NK-92 (cell line): Measurements from ENCODE around the gene CTNNBL1.
"Not testable (repeated sequence)": the region's sequence is repeated elsewhere in the genome, so short reads cannot be mapped to it uniquely, and the experiment has no call there.

Experiments used
- DNase-seq: peaks from one replicate; lab custom pipeline; 2025; ENCODE audit not compliant: unreplicated experiment; lab: John Stamatoyannopoulos, UW

The CTNNBL1 gene

DNA sequence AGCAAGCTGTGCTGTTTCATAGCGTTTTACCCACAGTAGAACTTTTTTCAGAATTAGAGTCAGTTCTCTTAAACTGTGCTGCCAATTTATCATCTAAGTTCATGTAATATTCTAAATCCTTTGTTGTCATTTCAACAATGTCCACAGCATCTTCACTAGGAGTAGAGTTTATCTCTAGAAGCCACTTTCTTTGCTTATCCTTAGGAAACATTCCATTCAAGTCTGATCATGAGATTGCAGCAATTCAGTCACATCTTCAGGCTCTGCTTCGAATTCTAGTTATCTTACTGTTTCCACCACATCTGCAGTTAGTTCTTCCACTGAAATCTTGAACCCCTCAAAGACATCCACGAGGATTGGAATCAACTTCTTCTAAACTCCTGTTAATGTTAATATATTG is 12.5 kb downstream of the CTNNBL1 start:
- no peak for DNase-seq

GRCh38 chr20:37711001-37711400 is 17.2 kb downstream of the CTNNBL1 start:
- DNase-seq, result no peak

DNA sequence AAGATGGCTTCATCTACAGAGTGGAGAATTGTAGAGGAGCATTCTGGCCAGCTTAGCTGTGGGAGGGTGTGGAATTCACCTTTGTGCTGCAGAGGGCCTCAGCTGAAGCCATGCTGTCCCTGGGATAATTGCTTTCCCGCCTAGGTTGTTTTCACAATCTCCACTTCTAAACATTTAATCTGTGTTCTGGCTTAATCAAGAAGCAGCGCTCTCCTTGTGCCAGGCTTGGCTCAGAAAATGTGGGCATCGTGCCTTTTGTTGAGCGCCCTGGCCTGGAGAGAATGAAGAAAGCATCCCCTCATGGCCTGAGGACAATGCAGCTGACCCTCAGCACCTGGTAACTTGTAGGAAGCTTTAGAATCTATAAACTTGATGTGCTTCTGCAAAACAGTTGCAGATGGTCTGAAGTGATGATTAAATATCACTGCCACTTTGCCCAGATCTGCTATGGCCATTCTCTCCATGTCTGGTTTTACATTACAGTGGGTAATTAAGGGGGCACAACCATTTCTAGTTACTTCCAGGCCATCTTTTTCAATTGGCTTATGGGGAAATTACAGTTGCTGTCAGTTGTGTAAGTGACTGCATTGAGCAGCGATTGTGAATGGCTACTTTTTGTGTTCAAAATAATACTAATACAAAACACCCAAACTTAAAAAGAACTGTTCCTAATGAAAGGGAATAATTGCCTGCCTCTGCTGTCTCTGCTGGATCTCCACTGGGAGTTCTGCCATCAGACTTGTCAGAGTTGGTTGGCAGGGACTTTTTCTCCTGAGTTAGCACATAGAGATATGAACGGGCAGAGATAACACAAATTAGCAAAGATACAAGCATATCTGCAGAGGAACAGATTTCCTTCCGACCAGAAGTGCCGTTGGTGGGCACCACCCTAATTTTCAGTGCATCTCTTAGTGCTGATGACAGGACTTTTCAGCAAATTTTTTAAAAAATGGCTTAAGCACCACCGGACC is 18.4 kb downstream of the CTNNBL1 start:
- no peak for DNase-seq

GRCh38 chr20:37713396-37713795 is 19.6 kb downstream of the CTNNBL1 start:
- DNase-seq, result no peak

DNA sequence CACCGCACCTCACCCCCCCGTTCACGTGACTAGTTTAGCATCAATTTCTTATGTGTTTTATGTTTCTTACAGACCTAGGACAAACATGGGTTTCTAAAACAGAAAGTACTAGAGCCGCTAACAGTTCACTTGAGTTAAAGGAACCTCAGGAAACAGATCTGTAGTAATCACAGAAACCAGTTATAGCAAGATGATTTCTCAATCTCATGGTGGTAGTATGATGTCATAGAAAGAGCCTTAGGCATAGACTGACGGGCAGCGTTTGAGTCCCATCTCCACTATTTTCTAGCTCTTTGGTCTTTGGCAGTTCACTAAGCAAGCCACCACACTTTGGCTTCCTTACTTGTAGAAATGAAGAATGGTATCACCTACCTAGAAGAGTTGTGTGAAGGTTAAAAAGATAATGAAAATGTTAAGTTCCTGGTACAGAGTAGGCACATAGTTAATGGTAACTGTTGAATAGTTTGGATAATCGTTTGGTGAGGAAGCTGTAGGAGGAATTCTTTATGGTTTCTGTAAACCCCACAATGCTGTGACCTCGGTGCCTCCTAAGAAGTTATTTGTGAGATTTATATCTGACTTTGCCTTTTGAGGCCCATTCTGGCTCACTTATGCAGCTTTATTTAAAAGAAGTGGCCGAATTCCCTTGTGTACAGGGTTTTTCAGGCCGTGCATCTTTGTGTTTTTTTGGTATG is 21.3 kb downstream of the CTNNBL1 start:
- no peak for DNase-seq

- no peak for DNase-seq
These were observed 27.9 kb downstream of the CTNNBL1 start for GRCh38 chr20:37721751-37722150.

GRCh38 chr20:37722312-37722711 is 28.5 kb downstream of the CTNNBL1 start:
- not testable (repeated sequence) for DNase-seq

DNA sequence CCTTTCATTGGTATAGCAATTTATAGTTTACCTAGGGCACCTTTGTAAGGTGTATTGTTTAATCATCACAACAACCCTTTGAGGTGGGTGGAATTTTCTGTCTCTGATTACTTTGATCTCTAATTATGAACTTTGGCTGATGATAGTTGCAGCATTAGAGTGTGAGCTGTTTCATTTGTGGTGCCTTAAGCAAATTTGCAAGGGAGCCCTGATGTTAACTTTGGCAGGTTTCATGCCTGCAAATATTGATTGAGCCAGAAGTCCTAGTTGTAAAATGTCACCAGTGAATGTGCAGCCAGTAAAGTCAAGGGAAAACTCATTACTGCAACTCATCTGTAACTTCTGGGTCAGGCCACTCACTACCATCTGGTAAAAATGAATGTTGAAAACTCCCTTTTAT is 29.8 kb downstream of the CTNNBL1 start:
- no peak for DNase-seq

GRCh38 chr20:37725165-37725564 is 31.3 kb downstream of the CTNNBL1 start:
- no peak for DNase-seq

- no peak for DNase-seq
These were observed 32.0 kb downstream of the CTNNBL1 start for GRCh38 chr20:37725855-37726254.

- DNase-seq, result no peak
These were observed 32.5 kb downstream of the CTNNBL1 start for GRCh38 chr20:37726321-37726720.

DNA sequence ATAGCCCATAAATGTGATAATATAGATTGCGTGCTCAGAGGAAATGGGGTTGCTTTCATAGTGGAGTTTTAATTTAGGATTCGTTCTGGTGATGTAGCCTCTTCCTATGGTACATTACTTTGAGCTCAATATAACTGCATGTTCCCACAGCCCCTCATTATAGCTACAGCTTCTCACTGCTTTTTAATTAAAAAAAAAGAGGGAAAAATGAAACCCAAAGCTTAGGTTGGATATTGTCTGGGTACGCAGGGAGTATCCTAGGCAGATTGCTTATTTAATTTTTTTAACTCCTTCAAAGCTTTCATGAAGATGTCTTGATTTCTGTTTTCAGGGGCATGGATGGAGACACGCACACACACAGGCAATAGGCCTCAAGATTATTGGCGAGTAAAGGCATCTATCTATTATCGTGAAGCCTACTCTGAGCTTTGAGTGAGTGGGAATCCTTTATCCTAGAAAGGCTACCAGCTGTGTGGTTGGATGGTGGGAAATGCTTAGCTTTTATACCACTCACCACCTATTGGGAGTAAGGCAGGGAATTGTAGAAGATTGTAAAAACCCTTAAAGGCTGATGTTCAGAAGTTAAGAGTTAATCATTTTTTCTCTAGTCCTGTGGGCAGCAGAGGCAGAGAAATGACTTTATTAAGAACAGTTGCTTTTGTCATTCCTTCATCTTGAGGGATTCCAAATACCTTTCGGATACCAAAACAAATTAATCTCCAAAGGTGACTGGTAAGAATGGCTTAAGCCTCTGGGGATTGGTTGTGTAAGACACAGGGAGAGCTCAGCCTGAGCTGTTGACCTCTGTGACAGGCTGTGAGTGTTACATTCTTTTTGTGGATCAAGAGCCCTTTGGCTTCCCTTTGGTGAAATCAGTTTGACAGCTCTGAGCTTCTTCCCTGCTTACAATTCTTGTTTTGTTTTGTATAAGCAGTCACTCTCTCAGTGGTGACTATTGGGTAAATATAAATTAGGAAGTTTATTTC is 33.4 kb downstream of the CTNNBL1 start:
- DNase-seq, result no peak

GRCh38 chr20:37727957-37728634 is 34.3 kb downstream of the CTNNBL1 start:
- no peak for DNase-seq

DNA sequence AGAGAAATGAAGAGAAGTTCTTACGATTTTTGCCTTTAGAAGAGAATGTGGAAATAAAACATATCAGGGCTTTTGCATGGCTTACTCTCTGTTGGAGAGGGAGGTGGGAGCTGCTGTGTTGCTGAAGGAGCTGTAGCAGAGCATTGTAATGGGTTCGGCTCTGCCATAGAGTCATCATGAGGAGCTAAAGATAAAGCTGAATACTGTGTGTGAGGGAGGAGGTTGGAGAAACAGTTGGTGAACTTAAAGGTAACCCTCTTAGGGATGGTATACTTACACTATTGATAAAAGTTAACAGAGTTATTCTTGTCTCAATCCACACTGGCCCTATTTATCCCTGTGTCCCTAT is 34.8 kb downstream of the CTNNBL1 start:
- no peak for DNase-seq

GRCh38 chr20:37729452-37729851 is 35.6 kb downstream of the CTNNBL1 start:
- DNase-seq, result no peak

- no peak for DNase-seq
These were observed 36.1 kb downstream of the CTNNBL1 start for GRCh38 chr20:37729909-37730308.

- DNase-seq, result no peak
These were observed 39.6 kb downstream of the CTNNBL1 start for GRCh38 chr20:37733416-37733815.

DNA sequence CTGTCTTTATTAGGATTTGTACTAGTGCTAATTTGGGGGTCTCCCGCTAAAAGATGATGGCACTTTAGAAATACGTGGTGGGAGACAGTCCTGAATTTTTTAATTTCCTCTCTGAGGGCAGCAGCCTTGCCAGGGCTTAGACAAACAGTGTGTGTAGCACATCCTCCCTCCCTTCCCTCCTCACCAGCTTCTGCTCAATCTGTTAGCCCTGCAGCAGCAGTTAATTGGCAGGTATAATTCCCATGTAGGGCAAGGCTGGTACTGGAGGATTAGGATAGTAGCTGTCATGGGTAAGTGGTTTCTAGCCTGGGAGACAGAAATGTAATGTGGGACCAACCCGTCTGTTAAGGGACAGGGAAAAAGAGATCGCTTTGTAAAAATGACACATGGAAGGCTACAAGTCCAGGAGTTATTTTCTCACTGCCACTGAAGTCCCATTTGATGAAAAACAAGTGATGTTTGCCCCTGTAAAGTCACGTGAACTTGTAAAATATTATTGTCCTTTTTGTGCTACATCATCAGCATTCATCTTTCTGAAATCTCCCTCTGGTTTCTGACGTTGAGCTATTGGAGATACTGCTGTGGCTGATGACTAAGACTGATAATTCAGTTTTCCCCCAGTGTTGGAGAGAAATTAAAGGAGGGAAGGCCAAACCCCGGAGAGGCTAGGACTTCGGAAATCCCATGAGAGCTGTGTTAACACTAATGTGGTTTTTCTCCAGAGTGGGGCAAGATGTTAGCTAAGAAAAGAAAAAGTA is 40.6 kb downstream of the CTNNBL1 start:
- DNase-seq, result no peak

GRCh38 chr20:37735541-37735940 is 41.7 kb downstream of the CTNNBL1 start:
- DNase-seq, result no peak

- DNase-seq, result no peak
These were observed 42.3 kb downstream of the CTNNBL1 start for GRCh38 chr20:37736132-37736531.
